ENCODE results near the gene CRADD.
"Not testable (repeated sequence)": the region's sequence is repeated elsewhere in the genome, so short reads cannot be mapped to it uniquely, and the experiment has no call there.

Gene CRADD

DNA sequence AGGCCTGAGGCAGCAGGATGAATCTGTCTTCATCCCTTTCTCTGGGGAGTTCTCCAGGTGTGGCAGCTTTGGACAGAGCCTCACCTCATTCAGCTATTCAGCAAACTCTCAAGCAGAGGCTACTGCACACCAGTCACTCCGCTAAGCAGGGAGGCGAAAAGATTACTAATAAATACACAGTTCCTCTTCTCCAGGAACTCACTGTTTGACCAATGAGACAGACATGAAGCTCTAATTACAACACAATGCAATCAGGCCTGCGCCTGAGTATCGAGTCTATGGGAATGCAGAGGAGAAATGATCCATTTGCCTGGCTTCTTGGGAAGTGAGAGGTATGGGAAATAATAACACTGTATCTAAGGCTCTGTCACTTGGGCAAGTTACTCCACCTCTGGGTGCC is 178.1 kb downstream of the CRADD start:
- Histone ChIP-seq H3K4me3 (ENCODE audit: low read depth in 1 of 5, low read length in 5 of 5) (no peak overlapping the region), H3K27me3 (ENCODE audit: control insufficient read depth in 5 of 5, insufficient read depth in 4 of 5, low read length in 5 of 5) (no peaks in the 10 kb centered on the region), H3K36me3 (ENCODE audit: control insufficient read depth in 5 of 5, insufficient read depth in 5 of 5, low read length in 5 of 5) (peaks cover 0 to 2% (median 0%) of the 10 kb centered on the region in 5 donors), H3K9ac (ENCODE audit: low read length in 5 of 5) (no peak overlapping the region), H3K9me3 (ENCODE audit: control insufficient read depth in 5 of 5, low read length in 5 of 5) (no peaks in the 10 kb centered on the region), H3K4me1 (ENCODE audit: control insufficient read depth in 5 of 5, insufficient read depth in 5 of 5, low read length in 5 of 5) (no peaks in the 10 kb centered on the region), H3K27ac (ENCODE audit: low read depth, low read length) (no peak overlapping the region)

DNA sequence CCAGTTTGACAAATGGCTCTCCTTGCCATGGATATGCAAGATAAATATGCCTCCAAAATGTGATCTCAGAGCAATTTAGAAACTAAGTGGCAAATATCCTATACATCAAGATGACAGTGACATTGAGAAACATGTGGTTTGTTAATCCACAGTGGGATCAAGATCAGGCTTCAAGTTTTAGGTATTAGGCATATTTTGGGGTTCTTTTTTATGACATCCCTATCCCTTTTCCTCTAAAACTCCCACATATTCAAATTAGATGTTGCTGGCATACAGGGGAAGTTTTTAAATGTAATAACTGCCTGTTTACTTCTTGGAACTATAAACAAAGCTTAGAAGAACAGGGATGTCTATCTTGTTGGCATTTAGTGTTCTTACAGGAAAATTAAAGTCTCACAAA is 179.4 kb downstream of the CRADD start:
- peaks cover 0 to 3% (median 0%) of the 10 kb centered on the region in 5 donors for H3K4me1 ChIP-seq (ENCODE audit: control insufficient read depth in 5 of 5, insufficient read depth in 5 of 5, low read length in 5 of 5)
- H3K27me3 ChIP-seq (ENCODE audit: control insufficient read depth in 5 of 5, insufficient read depth in 4 of 5, low read length in 5 of 5), result no peaks in the 10 kb centered on the region
- no peak overlapping the region for H3K9ac ChIP-seq (ENCODE audit: low read length in 5 of 5)
- H3K9me3 ChIP-seq (ENCODE audit: control insufficient read depth in 5 of 5, low read length in 5 of 5), result no peaks in the 10 kb centered on the region
- no peak overlapping the region for H3K4me3 ChIP-seq (ENCODE audit: low read depth in 1 of 5, low read length in 5 of 5)
- H3K36me3 ChIP-seq (ENCODE audit: control insufficient read depth in 5 of 5, insufficient read depth in 5 of 5, low read length in 5 of 5), result peaks cover 0 to 2% (median 0%) of the 10 kb centered on the region in 5 donors
- no peak overlapping the region for H3K27ac ChIP-seq (ENCODE audit: low read depth, low read length)

DNA sequence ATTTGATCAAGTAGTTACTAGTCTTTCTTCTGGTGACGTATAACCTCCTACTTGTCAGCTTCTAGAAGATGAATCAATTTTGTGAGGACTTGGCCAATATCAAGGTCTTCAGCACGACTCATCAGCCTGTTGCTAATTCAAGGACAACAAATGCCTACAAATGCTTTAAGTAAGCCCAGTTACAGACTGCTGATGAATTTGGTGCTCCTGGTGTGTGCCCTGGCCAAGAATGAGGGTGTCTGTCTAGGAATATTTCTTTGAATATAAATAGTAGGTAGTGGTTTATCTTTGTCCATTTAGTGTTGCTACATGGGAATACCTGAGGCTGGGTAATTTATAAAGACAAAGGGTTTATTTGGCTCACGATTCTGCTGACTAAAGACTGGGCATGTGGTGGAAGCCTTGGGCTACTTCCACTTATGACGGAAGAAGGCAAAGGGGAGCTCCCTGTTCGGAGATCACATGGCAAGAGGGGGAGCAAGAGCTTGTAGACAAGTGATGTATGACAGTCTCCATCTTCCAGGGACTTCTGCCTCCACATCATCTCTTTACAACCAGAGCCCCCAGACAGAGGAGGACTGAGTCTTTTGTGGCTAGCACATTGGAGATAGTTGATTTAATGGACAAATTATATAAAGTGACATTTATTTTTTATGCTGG is 180.2 kb downstream of the CRADD start:
- Histone ChIP-seq H3K4me3 (ENCODE audit: low read depth in 1 of 5, low read length in 5 of 5) (no peak overlapping the region), H3K36me3 (ENCODE audit: control insufficient read depth in 5 of 5, insufficient read depth in 5 of 5, low read length in 5 of 5) (peaks cover 0 to 2% (median 0%) of the 10 kb centered on the region in 5 donors), H3K9ac (ENCODE audit: low read length in 5 of 5) (no peak overlapping the region), H3K27ac (ENCODE audit: low read depth, low read length) (no peak overlapping the region), H3K4me1 (ENCODE audit: control insufficient read depth in 5 of 5, insufficient read depth in 5 of 5, low read length in 5 of 5) (peaks cover 0 to 3% (median 0%) of the 10 kb centered on the region in 5 donors), H3K27me3 (ENCODE audit: control insufficient read depth in 5 of 5, insufficient read depth in 4 of 5, low read length in 5 of 5) (no peaks in the 10 kb centered on the region), H3K9me3 (ENCODE audit: control insufficient read depth in 5 of 5, low read length in 5 of 5) (no peaks in the 10 kb centered on the region)

DNA sequence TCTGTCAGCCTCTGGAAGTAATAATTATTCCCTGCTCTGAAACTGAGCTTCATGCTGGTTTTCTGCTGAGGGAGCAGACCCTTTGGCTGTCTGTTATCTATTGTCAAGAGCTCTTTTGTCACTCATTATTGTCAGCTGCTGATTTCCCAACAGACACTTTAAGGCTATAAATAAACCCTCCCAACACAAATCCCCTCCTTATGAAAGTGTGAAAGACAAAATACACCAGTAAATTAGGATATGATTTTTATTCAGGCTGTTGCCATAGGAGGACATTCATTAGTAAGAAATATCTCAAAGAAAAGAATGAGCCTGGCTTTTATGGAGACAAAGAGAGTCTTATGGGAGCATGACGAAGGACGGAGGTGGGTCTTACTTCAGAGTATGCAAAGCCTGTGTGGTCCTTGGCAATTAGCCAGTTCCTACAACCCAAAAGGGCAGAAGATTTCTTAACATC is 180.8 kb downstream of the CRADD start:
- Histone ChIP-seq H3K9ac (ENCODE audit: low read length in 5 of 5) (no peak overlapping the region), H3K4me3 (ENCODE audit: low read depth in 1 of 5, low read length in 5 of 5) (no peak overlapping the region), H3K27me3 (ENCODE audit: control insufficient read depth in 5 of 5, insufficient read depth in 4 of 5, low read length in 5 of 5) (no peaks in the 10 kb centered on the region), H3K9me3 (ENCODE audit: control insufficient read depth in 5 of 5, low read length in 5 of 5) (no peaks in the 10 kb centered on the region), H3K36me3 (ENCODE audit: control insufficient read depth in 5 of 5, insufficient read depth in 5 of 5, low read length in 5 of 5) (peaks cover 0 to 2% (median 0%) of the 10 kb centered on the region in 5 donors), H3K27ac (ENCODE audit: low read depth, low read length) (no peak overlapping the region), H3K4me1 (ENCODE audit: control insufficient read depth in 5 of 5, insufficient read depth in 5 of 5, low read length in 5 of 5) (peaks cover 0 to 3% (median 0%) of the 10 kb centered on the region in 5 donors)

DNA sequence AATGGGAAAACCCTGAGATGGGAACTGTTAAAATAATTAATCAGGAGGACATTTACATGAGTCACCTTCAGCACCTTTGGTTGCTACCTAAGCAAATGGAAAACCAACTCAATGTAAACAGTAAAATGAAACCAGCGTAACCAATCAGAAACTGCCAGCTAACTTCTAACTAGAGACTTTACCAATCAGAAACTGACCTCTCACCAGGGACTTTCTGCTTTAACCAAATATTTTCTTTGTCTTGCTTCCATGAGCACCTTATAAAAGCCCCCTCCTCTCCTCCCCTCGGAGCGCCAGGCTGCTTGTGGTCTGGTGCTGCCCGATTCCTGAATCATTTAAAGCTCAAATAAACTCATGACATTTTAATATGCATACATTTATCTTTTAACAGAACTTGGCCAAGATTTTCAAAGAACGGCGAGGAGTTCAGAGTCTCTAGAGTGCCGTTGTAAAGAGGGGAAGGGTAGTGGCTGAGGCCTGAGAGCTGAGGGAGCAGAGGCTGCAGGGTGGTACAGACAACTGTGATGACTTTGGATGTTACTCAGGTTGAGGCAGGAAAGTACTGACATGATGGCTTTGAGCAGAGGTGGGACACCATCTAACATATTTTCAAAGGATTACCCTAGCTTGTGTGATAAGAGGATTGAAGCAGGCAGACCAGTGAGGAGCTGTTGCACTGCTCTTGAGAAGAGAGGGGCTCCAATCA is 183.6 kb downstream of the CRADD start:
- H3K9me3 ChIP-seq (ENCODE audit: control insufficient read depth in 5 of 5, low read length in 5 of 5), result peaks cover 2 to 16% (median 9%) of the 10 kb centered on the region in 5 donors
- no peaks in the 10 kb centered on the region for H3K27me3 ChIP-seq (ENCODE audit: control insufficient read depth in 5 of 5, insufficient read depth in 4 of 5, low read length in 5 of 5)
- no peak overlapping the region for H3K27ac ChIP-seq (ENCODE audit: low read depth, low read length)
- peaks cover 0 to 3% (median 0%) of the 10 kb centered on the region in 5 donors for H3K4me1 ChIP-seq (ENCODE audit: control insufficient read depth in 5 of 5, insufficient read depth in 5 of 5, low read length in 5 of 5)
- no peak overlapping the region for H3K9ac ChIP-seq (ENCODE audit: low read length in 5 of 5)
- peaks cover 0 to 2% (median 0%) of the 10 kb centered on the region in 5 donors for H3K36me3 ChIP-seq (ENCODE audit: control insufficient read depth in 5 of 5, insufficient read depth in 5 of 5, low read length in 5 of 5)
- H3K4me3 ChIP-seq (ENCODE audit: low read depth in 1 of 5, low read length in 5 of 5), result no peak overlapping the region

DNA sequence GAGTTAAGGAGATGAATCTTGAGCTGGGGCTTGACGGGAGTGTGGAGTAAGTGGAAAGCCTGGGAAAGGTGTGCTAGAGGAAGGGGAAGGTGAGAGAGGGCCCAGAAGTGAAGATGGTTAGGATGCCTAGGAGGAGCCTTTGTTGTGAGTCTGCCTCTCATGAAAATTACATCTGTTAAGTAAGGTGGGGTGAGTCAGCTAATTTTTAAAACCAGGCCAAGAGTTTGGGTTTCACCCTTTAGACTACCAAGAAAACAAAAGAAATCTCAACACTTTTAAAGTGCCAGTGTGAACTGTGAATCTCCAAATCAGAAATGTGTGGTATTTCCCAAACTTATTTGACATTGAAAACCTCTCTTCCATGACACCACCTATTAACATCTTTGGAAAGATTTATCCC is 185.2 kb downstream of the CRADD start:
- Histone ChIP-seq H3K4me1 (ENCODE audit: control insufficient read depth in 5 of 5, insufficient read depth in 5 of 5, low read length in 5 of 5) (peaks cover 0 to 3% (median 0%) of the 10 kb centered on the region in 5 donors), H3K9me3 (ENCODE audit: control insufficient read depth in 5 of 5, low read length in 5 of 5) (peaks cover 4 to 26% (median 17%) of the 10 kb centered on the region in 5 donors), H3K27me3 (ENCODE audit: control insufficient read depth in 5 of 5, insufficient read depth in 4 of 5, low read length in 5 of 5) (no peaks in the 10 kb centered on the region), H3K36me3 (ENCODE audit: control insufficient read depth in 5 of 5, insufficient read depth in 5 of 5, low read length in 5 of 5) (peaks cover 0 to 2% (median 0%) of the 10 kb centered on the region in 5 donors), H3K27ac (ENCODE audit: low read depth, low read length) (no peak overlapping the region), H3K9ac (ENCODE audit: low read length in 5 of 5) (no peak overlapping the region), H3K4me3 (ENCODE audit: low read depth in 1 of 5, low read length in 5 of 5) (no peak overlapping the region)

DNA sequence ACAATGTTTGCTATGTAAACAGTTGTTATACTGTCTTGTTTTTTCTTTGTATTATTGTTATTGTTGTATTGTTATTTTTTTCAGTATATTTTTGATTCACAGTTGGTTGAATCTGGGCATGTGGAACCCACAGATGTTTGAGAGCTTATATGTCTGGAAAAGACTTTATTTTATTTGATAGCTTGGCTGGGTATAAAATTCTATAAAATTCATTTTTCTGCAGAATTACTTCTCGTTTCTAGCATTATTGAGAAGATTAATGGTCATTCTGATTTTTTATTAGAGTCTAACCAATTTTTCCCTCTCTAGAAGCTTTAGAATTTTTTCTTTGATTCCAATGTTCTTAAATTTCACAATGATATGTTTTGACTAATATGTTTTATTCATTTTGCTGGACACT is 188.6 kb downstream of the CRADD start:
- no peak overlapping the region for H3K27ac ChIP-seq (ENCODE audit: low read depth, low read length)
- no peaks in the 10 kb centered on the region for H3K27me3 ChIP-seq (ENCODE audit: control insufficient read depth in 5 of 5, insufficient read depth in 4 of 5, low read length in 5 of 5)
- no peak overlapping the region for H3K9ac ChIP-seq (ENCODE audit: low read length in 5 of 5)
- no peak overlapping the region for H3K4me3 ChIP-seq (ENCODE audit: low read depth in 1 of 5, low read length in 5 of 5)
- peaks cover 0 to 6% (median 0%) of the 10 kb centered on the region in 5 donors for H3K4me1 ChIP-seq (ENCODE audit: control insufficient read depth in 5 of 5, insufficient read depth in 5 of 5, low read length in 5 of 5)
- H3K36me3 ChIP-seq (ENCODE audit: control insufficient read depth in 5 of 5, insufficient read depth in 5 of 5, low read length in 5 of 5), result no peaks in the 10 kb centered on the region
- peaks cover 4 to 38% (median 21%) of the 10 kb centered on the region in 5 donors for H3K9me3 ChIP-seq (ENCODE audit: control insufficient read depth in 5 of 5, low read length in 5 of 5)

DNA sequence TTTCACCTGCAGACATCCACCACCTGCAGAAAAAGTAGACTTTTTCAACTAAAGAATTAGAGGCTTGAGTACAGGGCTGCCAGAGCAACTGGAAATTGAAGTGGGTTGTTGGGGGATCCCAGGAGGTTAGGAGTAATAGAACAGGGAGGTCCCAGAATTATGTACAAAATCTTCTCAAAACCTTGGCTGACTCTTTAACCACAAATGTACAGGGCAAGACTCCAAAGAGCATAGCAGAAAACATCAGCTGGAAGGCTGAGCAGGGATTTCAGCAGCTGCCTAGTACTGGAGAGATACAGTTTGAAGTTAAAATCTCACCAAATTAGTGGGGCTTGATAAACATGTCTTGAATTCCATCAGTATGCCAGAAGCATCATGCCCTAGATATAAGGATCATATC is 191.6 kb downstream of the CRADD start:
- H3K4me3 ChIP-seq (ENCODE audit: low read depth in 1 of 5, low read length in 5 of 5), result no peak overlapping the region
- H3K27me3 ChIP-seq (ENCODE audit: control insufficient read depth in 5 of 5, insufficient read depth in 4 of 5, low read length in 5 of 5), result no peaks in the 10 kb centered on the region
- peaks cover 4 to 55% (median 27%) of the 10 kb centered on the region in 5 donors for H3K9me3 ChIP-seq (ENCODE audit: control insufficient read depth in 5 of 5, low read length in 5 of 5)
- H3K4me1 ChIP-seq (ENCODE audit: control insufficient read depth in 5 of 5, insufficient read depth in 5 of 5, low read length in 5 of 5), result peaks cover 0 to 6% (median 0%) of the 10 kb centered on the region in 5 donors
- H3K27ac ChIP-seq (ENCODE audit: low read depth, low read length), result no peak overlapping the region
- no peaks in the 10 kb centered on the region for H3K36me3 ChIP-seq (ENCODE audit: control insufficient read depth in 5 of 5, insufficient read depth in 5 of 5, low read length in 5 of 5)
- H3K9ac ChIP-seq (ENCODE audit: low read length in 5 of 5), result no peak overlapping the region

DNA sequence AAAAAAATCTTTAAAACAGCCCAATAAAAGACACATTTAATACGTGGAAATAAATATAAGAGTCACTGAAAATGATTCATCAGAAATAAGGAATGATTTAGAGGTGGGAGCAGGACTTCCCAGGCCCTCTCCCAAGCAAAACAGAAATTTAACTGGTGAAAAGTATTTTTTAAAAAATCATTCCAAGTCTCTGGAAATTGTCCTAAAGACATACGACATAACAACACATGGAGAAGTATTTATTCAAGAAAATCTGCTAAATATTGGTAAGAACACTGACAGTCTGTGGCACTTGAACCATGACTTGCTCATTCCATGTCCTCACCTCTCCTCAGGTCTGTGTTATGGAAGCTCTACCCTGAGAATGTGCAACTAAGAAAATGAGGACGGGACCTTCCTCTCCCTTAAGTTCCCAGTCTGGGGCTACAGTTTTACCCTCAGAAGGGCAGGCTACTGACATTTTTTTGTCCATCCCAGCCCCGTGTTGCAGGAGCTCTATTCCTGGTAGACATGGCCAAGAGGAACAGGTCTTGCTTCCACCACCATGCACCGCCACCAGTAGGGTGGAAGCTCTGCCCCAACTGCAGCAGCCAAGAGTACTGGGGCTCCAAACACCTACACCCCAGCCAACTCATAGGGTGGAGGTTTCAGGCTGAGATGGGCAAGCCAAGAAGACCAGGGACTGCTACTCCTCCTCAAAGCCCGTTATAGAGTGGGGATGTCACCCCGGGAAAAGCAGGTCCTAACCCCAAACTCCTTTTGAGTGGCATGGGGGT is 193.0 kb downstream of the CRADD start:
- Histone ChIP-seq H3K36me3 (ENCODE audit: control insufficient read depth in 5 of 5, insufficient read depth in 5 of 5, low read length in 5 of 5) (no peaks in the 10 kb centered on the region), H3K27ac (ENCODE audit: low read depth, low read length) (no peak overlapping the region), H3K4me1 (ENCODE audit: control insufficient read depth in 5 of 5, insufficient read depth in 5 of 5, low read length in 5 of 5) (peaks cover 0 to 6% (median 0%) of the 10 kb centered on the region in 5 donors), H3K9ac (ENCODE audit: low read length in 5 of 5) (no peak overlapping the region), H3K4me3 (ENCODE audit: low read depth in 1 of 5, low read length in 5 of 5) (no peak overlapping the region), H3K27me3 (ENCODE audit: control insufficient read depth in 5 of 5, insufficient read depth in 4 of 5, low read length in 5 of 5) (no peaks in the 10 kb centered on the region), H3K9me3 (ENCODE audit: control insufficient read depth in 5 of 5, low read length in 5 of 5) (peaks cover 0 to 48% (median 25%) of the 10 kb centered on the region in 5 donors)

DNA sequence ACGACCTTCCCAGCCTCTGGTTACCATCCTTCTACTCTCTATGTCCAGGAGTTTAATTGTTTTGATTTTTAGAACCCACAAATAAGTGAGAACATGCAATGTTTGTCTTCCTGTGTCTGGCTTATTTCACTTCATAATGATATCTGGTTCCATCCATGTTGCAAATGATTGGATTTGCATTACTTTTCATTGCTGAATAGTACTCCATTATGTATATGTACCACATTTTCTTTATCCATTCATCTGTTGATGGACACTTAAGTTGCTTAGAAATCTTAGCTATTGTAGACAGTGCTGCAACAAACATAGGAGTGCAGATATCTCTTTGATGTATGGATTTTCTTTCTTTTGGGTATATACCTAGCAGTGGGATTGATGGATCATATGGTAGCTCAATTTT is 194.4 kb downstream of the CRADD start:
- not testable (repeated sequence) for H3K9ac ChIP-seq (ENCODE audit: low read length in 5 of 5); H3K4me1 ChIP-seq (ENCODE audit: control insufficient read depth in 5 of 5, insufficient read depth in 5 of 5, low read length in 5 of 5); H3K27ac ChIP-seq (ENCODE audit: low read depth, low read length); H3K36me3 ChIP-seq (ENCODE audit: control insufficient read depth in 5 of 5, insufficient read depth in 5 of 5, low read length in 5 of 5); H3K27me3 ChIP-seq (ENCODE audit: control insufficient read depth in 5 of 5, insufficient read depth in 4 of 5, low read length in 5 of 5); H3K4me3 ChIP-seq (ENCODE audit: low read depth in 1 of 5, low read length in 5 of 5)
- peaks cover 0 to 34% (median 20%) of the 10 kb centered on the region in 5 donors for H3K9me3 ChIP-seq (ENCODE audit: control insufficient read depth in 5 of 5, low read length in 5 of 5)
